ENCODE measurements around the gene C21orf91.

DNA sequence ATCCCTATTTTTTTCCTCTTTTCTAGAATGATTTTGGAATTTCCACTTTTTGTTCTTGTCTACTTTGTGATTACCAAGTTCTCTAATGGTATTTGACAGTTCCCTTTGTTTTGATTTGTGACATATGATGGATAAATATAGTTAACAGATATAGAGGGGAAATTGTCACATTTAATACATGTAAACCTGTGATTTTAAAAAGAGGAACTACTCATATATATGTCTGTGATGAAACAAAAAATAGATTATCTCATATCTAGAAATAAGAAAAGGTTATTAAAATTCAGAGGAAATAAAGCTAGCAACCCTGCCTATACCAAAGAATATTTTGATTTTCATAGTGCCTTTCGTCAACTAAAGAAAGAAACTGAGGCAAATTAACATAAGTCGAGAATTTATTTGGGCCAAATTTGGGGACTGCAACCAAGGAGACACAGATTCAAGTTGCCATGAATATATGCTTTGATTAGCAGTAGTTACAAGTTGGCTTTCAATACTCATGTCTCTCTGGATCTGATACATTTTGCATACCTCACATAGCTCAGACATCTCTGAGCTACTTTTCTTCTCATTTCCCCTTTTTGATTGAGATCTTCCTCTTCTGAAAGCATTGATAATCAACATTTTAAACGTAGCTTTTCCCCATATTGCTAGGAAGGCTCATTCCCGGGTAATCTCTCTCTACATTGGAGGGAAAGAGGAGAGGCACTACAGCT lies 15.6 kb upstream of the C21orf91 start:
- TF ChIP-seq, protein P1, sequence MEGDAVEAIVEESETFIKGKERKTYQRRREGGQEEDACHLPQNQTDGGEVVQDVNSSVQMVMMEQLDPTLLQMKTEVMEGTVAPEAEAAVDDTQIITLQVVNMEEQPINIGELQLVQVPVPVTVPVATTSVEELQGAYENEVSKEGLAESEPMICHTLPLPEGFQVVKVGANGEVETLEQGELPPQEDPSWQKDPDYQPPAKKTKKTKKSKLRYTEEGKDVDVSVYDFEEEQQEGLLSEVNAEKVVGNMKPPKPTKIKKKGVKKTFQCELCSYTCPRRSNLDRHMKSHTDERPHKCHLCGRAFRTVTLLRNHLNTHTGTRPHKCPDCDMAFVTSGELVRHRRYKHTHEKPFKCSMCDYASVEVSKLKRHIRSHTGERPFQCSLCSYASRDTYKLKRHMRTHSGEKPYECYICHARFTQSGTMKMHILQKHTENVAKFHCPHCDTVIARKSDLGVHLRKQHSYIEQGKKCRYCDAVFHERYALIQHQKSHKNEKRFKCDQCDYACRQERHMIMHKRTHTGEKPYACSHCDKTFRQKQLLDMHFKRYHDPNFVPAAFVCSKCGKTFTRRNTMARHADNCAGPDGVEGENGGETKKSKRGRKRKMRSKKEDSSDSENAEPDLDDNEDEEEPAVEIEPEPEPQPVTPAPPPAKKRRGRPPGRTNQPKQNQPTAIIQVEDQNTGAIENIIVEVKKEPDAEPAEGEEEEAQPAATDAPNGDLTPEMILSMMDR (IDR thresholded peaks at IDR 0.05): no peak
- TF ChIP-seq EZH2 (IDR thresholded peaks at IDR 0.05; ENCODE audit: borderline replicate concordance, insufficient read depth, low read depth, low read length, poor library complexity, severe bottlenecking): no peak

Data from B cell (primary cell).